ENCODE results near the gene PCDHB5.
"Not testable (repeated sequence)": the region's sequence is repeated elsewhere in the genome, so short reads cannot be mapped to it uniquely, and the experiment has no call there.

Gene PCDHB5

DNA sequence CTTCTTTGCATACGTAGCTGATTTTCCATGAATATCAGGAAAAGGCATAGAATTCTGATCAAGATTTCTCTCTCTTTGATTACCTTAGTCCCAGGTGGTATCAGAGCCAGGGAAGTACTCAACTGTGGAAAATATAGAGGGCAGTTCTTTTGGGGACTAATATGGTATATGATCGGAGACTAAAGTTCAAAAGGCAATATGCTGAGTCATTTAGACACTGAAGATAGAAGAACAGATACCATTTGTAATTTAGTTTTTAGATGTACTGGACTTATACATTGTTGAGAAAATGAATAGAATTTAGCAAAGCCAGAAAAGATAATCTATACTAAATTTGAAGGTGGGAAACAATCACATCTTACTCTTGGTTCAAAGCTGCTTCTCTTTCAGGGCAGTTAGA, 29.7 kb upstream of the PCDHB5 start:
- no peak for DNase-seq (ENCODE audit: low read depth)
- H3K4me3 ChIP-seq (ENCODE audit: low read depth, low read length), result no peak overlapping the region
- TF ChIP-seq, protein P1, sequence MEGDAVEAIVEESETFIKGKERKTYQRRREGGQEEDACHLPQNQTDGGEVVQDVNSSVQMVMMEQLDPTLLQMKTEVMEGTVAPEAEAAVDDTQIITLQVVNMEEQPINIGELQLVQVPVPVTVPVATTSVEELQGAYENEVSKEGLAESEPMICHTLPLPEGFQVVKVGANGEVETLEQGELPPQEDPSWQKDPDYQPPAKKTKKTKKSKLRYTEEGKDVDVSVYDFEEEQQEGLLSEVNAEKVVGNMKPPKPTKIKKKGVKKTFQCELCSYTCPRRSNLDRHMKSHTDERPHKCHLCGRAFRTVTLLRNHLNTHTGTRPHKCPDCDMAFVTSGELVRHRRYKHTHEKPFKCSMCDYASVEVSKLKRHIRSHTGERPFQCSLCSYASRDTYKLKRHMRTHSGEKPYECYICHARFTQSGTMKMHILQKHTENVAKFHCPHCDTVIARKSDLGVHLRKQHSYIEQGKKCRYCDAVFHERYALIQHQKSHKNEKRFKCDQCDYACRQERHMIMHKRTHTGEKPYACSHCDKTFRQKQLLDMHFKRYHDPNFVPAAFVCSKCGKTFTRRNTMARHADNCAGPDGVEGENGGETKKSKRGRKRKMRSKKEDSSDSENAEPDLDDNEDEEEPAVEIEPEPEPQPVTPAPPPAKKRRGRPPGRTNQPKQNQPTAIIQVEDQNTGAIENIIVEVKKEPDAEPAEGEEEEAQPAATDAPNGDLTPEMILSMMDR (IDR thresholded peaks at IDR 0.05; ENCODE audit: control insufficient read depth, extremely low read depth, insufficient read depth), result no peak

DNA sequence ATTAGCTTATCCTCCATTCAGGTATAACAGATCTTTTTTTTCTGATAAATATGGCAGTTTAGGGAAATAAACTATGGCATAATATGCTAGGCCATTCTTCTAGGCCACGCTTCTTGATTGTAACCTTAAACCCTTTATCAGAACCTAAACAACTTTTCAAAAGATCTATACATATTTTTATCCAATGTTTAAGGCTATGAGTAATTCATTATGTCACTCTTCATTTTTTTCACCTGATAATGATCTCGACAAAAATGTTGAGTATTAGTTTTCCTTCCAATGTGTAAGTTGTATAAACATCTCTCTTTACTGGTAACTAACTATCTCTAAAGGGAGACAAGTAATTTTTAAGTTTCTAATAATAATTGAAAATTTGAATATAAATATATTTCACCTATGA, 15.8 kb upstream of the PCDHB5 start:
- no peak for DNase-seq (ENCODE audit: low read depth)
- TF ChIP-seq, protein P1 (IDR thresholded peaks at IDR 0.05; ENCODE audit: control insufficient read depth, extremely low read depth, insufficient read depth), result no peak
- H3K4me3 ChIP-seq (ENCODE audit: low read depth, low read length), result no peak overlapping the region

DNA sequence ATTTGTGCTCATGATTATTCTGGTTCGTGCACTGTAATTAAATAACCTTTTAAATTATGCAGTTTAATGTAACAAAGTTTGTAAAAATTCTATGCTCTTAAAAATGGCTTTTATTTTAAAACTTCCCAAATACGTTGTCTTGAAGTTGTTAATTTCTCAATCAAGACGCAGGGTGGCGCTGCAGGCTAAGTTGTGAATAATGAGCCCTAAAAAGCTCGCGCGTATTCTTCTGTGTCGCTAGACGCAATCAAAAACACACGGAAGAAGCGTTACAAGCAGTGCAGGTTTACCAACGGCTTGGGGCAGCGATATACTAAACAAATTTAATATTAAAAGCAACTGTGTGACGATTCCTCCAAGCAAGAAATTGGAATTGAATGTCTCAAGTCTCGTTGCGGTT, 13.4 kb upstream of the PCDHB5 start, which contains the start of gene PCDHB4:
TSS of gene PCDHB4 (plus strand) at position 256 of the 400 bp plus-strand sequence. CDS start 181 bp downstream, outside the sequence.
- H3K4me3 ChIP-seq (ENCODE audit: low read depth, low read length), result peak within 1 kb of the TSS; percentile 23
- TF ChIP-seq, protein P1 (IDR thresholded peaks at IDR 0.05; ENCODE audit: control insufficient read depth, extremely low read depth, insufficient read depth), result peak; percentile 58
- peak; percentile 31 for DNase-seq (ENCODE audit: low read depth)

DNA sequence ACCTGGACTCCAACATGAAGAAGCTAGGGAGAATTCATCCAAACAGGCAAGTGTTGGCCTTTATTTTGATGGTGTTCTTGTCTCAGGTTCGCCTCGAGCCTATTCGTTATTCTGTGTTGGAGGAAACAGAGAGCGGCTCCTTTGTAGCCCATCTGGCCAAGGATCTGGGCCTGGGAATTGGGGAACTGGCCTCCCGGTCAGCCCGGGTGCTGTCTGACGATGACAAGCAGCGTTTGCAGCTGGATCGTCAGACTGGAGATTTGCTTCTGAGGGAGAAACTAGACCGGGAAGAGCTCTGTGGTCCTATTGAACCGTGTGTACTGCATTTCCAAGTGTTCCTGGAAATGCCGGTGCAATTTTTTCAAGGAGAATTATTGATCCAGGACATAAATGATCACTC, 13.0 kb upstream of the PCDHB5 start:
- no peak for DNase-seq (ENCODE audit: low read depth)
- TF ChIP-seq, protein P1 (IDR thresholded peaks at IDR 0.05; ENCODE audit: control insufficient read depth, extremely low read depth, insufficient read depth), result no peak
- peak overlapping the region; percentile 23 for H3K4me3 ChIP-seq (ENCODE audit: low read depth, low read length)

DNA sequence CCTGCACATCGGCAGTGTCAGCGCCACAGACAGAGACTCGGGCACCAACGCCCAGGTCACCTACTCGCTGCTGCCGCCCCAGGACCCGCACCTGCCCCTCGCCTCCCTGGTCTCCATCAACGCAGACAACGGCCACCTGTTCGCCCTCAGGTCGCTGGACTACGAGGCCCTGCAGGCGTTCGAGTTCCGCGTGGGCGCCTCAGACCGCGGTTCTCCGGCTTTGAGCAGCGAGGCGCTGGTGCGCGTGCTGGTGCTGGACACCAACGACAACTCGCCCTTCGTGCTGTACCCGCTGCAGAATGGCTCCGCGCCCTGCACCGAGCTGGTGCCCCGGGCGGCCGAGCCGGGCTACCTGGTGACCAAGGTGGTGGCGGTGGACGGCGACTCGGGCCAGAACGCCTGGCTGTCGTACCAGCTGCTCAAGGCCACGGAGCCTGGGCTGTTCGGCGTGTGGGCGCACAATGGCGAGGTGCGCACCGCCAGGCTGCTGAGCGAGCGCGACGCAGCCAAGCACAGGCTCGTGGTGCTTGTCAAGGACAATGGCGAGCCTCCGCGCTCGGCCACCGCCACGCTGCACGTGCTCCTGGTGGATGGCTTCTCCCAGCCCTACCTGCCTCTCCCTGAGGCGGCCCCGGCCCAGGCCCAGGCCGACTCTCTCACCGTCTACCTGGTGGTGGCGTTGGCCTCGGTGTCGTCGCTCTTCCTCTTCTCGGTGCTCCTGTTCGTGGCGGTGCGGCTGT, 11.4 kb upstream of the PCDHB5 start:
- not testable (repeated sequence) for H3K4me3 ChIP-seq (ENCODE audit: low read depth, low read length); DNase-seq (ENCODE audit: low read depth)

DNA sequence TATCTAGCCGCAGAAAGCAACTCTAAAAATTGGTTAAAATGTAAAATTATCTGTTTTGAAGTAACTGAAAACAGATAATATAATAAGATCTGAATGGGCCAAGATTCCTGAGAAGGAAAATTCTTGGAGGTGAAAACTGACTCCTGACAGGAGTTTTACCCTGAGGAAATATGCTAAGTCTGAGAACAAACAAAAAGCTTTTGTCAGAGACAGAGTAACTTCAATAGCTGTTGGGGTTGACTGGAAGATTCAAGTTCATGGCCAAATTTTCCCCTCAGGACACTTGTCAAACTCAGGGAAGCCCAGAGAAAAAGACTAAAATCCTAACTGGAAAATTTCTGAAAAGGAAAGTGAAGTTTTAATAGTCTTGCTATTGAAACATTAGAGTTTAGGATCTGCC, 7.7 kb upstream of the PCDHB5 start:
- TF ChIP-seq, protein P1 (IDR thresholded peaks at IDR 0.05; ENCODE audit: control insufficient read depth, extremely low read depth, insufficient read depth), result no peak
- no peak for DNase-seq (ENCODE audit: low read depth)
- H3K4me3 ChIP-seq (ENCODE audit: low read depth, low read length), result no peak overlapping the region

DNA sequence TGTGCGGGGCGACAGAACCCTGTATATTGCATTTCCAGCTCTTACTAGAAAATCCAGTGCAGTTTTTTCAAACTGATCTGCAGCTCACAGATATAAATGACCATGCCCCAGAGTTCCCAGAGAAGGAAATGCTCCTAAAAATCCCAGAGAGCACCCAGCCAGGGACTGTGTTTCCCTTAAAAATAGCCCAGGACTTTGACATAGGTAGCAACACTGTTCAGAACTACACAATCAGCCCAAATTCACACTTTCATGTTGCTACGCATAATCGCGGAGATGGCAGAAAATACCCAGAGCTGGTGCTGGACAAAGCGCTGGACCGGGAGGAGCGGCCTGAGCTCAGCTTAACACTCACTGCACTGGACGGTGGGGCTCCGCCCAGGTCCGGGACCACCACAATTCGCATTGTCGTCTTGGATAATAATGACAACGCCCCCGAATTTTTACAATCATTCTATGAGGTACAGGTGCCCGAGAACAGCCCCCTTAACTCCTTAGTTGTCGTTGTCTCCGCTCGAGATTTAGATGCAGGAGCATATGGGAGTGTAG, 786 bp downstream of the PCDHB5 start:
- TF ChIP-seq, protein P1 (IDR thresholded peaks at IDR 0.05; ENCODE audit: control insufficient read depth, extremely low read depth, insufficient read depth), result no peak
- peak overlapping the region; percentile 76 for H3K4me3 ChIP-seq (ENCODE audit: low read depth, low read length)
- DNase-seq (ENCODE audit: low read depth), result no peak

DNA sequence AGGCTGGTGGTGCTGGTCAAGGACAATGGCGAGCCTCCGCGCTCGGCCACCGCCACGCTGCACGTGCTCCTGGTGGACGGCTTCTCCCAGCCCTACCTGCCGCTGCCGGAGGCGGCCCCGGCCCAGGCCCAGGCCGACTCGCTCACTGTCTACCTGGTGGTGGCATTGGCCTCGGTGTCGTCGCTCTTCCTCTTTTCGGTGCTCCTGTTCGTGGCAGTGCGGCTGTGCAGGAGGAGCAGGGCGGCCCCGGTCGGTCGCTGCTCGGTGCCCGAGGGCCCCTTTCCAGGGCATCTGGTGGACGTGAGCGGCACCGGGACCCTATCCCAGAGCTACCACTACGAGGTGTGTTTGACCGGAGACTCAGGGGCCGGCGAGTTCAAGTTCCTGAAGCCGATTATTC, 2.3 kb downstream of the PCDHB5 start:
- DNase-seq (ENCODE audit: low read depth); H3K4me3 ChIP-seq (ENCODE audit: low read depth, low read length): not testable (repeated sequence)

Data from LNCaP clone FGC (cell line).